ENCODE measurements around the gene RAD51D.

The RAD51D gene

GRCh38 chr17:35089586-35090296, 29.9 kb downstream of the RAD51D start:
- Mint-ChIP-seq H3K27ac (peak overlapping the region; percentile 91), H3K4me3 (peak overlapping the region; percentile 79), H3K36me3 (ENCODE audit: low read depth) (no peaks in the 10 kb centered on the region), H3K27me3 (no peaks in the 10 kb centered on the region), H3K4me1 (peaks cover 56% of the 10 kb centered on the region), H3K9me3 (no peaks in the 10 kb centered on the region)
- ATAC-seq, result peak; percentile 27
- DNase-seq, result peak; percentile 56

- Mint-ChIP-seq H3K27me3 (no peaks in the 10 kb centered on the region), H3K36me3 (ENCODE audit: low read depth) (no peaks in the 10 kb centered on the region), H3K4me3 (peak overlapping the region; percentile 88), H3K27ac (peak overlapping the region; percentile 91), H3K4me1 (peaks cover 58% of the 10 kb centered on the region), H3K9me3 (no peaks in the 10 kb centered on the region)
- peak; percentile 86 for ATAC-seq
- DNase-seq, result peak; percentile 92
These were observed 30.6 kb downstream of the RAD51D start for GRCh38 chr17:35088881-35089585.

- H3K27ac Mint-ChIP-seq, result peak overlapping the region; percentile 87
- H3K36me3 Mint-ChIP-seq (ENCODE audit: low read depth), result no peaks in the 10 kb centered on the region
- ATAC-seq (no peak), DNase-seq (peak; percentile 35)
- H3K9me3 Mint-ChIP-seq, result no peaks in the 10 kb centered on the region
- no peaks in the 10 kb centered on the region for H3K27me3 Mint-ChIP-seq
- peaks cover 65% of the 10 kb centered on the region for H3K4me1 Mint-ChIP-seq
- H3K4me3 Mint-ChIP-seq, result peak overlapping the region; percentile 88
These were observed 31.2 kb downstream of the RAD51D start for GRCh38 chr17:35088356-35088880.

- DNase-seq, result peak; percentile 39
- Mint-ChIP-seq H3K4me3 (peak overlapping the region; percentile 88), H3K27ac (peak overlapping the region; percentile 87), H3K36me3 (ENCODE audit: low read depth) (no peaks in the 10 kb centered on the region), H3K4me1 (peaks cover 70% of the 10 kb centered on the region), H3K27me3 (no peaks in the 10 kb centered on the region), H3K9me3 (no peaks in the 10 kb centered on the region)
- ATAC-seq, result no peak
These were observed 31.8 kb downstream of the RAD51D start for GRCh38 chr17:35087731-35088355.

GRCh38 chr17:35086931-35087573, 32.6 kb downstream of the RAD51D start:
- Mint-ChIP-seq H3K9me3 (no peaks in the 10 kb centered on the region), H3K27me3 (no peaks in the 10 kb centered on the region), H3K36me3 (ENCODE audit: low read depth) (no peaks in the 10 kb centered on the region), H3K27ac (peak overlapping the region; percentile 87), H3K4me3 (peak overlapping the region; percentile 88), H3K4me1 (peaks cover 78% of the 10 kb centered on the region)
- ATAC-seq (no peak), DNase-seq (no peak)

GRCh38 chr17:35086164-35086563, 33.5 kb downstream of the RAD51D start:
- Mint-ChIP-seq H3K4me3 (no peak overlapping the region), H3K27me3 (no peaks in the 10 kb centered on the region), H3K36me3 (ENCODE audit: low read depth) (no peaks in the 10 kb centered on the region), H3K27ac (no peak overlapping the region), H3K4me1 (peaks cover 85% of the 10 kb centered on the region), H3K9me3 (no peaks in the 10 kb centered on the region)
- ATAC-seq, result no peak
- DNase-seq, result no peak

- ATAC-seq, result no peak
- peak overlapping the region; percentile 47 for H3K27ac Mint-ChIP-seq
- no peak overlapping the region for H3K4me3 Mint-ChIP-seq
- DNase-seq, result no peak
- H3K36me3 Mint-ChIP-seq (ENCODE audit: low read depth), result no peaks in the 10 kb centered on the region
- peaks cover 86% of the 10 kb centered on the region for H3K4me1 Mint-ChIP-seq
- H3K9me3 Mint-ChIP-seq, result no peaks in the 10 kb centered on the region
- H3K27me3 Mint-ChIP-seq, result no peaks in the 10 kb centered on the region
These were observed 34.7 kb downstream of the RAD51D start for GRCh38 chr17:35084987-35085386.

GRCh38 chr17:35083071-35083470, 36.6 kb downstream of the RAD51D start:
- Mint-ChIP-seq H3K4me3 (no peak overlapping the region), H3K4me1 (peaks cover 78% of the 10 kb centered on the region), H3K36me3 (ENCODE audit: low read depth) (no peaks in the 10 kb centered on the region), H3K9me3 (no peaks in the 10 kb centered on the region), H3K27me3 (no peaks in the 10 kb centered on the region), H3K27ac (no peak overlapping the region)
- DNase-seq (no peak), ATAC-seq (no peak)

GRCh38 chr17:35082073-35082657, 37.5 kb downstream of the RAD51D start:
- Mint-ChIP-seq H3K27ac (peak overlapping the region; percentile 66), H3K9me3 (no peaks in the 10 kb centered on the region), H3K4me3 (peak overlapping the region; percentile 4), H3K36me3 (ENCODE audit: low read depth) (no peaks in the 10 kb centered on the region), H3K4me1 (peaks cover 76% of the 10 kb centered on the region), H3K27me3 (no peaks in the 10 kb centered on the region)
- DNase-seq (no peak), ATAC-seq (peak; percentile 48)

GRCh38 chr17:35081638-35082037, 38.0 kb downstream of the RAD51D start:
- Mint-ChIP-seq H3K4me3 (no peak overlapping the region), H3K27ac (no peak overlapping the region), H3K4me1 (peaks cover 74% of the 10 kb centered on the region), H3K36me3 (ENCODE audit: low read depth) (no peaks in the 10 kb centered on the region), H3K27me3 (no peaks in the 10 kb centered on the region), H3K9me3 (no peaks in the 10 kb centered on the region)
- ATAC-seq, result no peak
- DNase-seq, result no peak

GRCh38 chr17:35080536-35080935, 39.1 kb downstream of the RAD51D start:
- Mint-ChIP-seq H3K4me1 (peaks cover 68% of the 10 kb centered on the region), H3K9me3 (no peaks in the 10 kb centered on the region), H3K36me3 (ENCODE audit: low read depth) (no peaks in the 10 kb centered on the region), H3K4me3 (no peak overlapping the region), H3K27me3 (no peaks in the 10 kb centered on the region), H3K27ac (peak overlapping the region; percentile 0)
- DNase-seq (no peak), ATAC-seq (peak; percentile 26)

- Mint-ChIP-seq H3K36me3 (ENCODE audit: low read depth) (no peaks in the 10 kb centered on the region), H3K9me3 (no peaks in the 10 kb centered on the region), H3K27ac (no peak overlapping the region), H3K4me1 (peaks cover 68% of the 10 kb centered on the region), H3K27me3 (no peaks in the 10 kb centered on the region), H3K4me3 (no peak overlapping the region)
- DNase-seq (no peak), ATAC-seq (no peak)
These were observed 39.9 kb downstream of the RAD51D start for GRCh38 chr17:35079547-35080423.

GRCh38 chr17:35076874-35077273, 42.8 kb downstream of the RAD51D start:
- Mint-ChIP-seq H3K4me1 (peaks cover 73% of the 10 kb centered on the region), H3K27me3 (no peaks in the 10 kb centered on the region), H3K27ac (no peak overlapping the region), H3K9me3 (no peaks in the 10 kb centered on the region), H3K36me3 (ENCODE audit: low read depth) (peaks cover under 1% of the 10 kb centered on the region), H3K4me3 (no peak overlapping the region)
- DNase-seq, result no peak
- no peak for ATAC-seq
